GM12874 (cell line): ENCODE results near the gene ALX3.

Experiments
- TF ChIP-seq, protein P1 (sequence below): IDR thresholded peaks from 2 replicates; pipeline ENCODE4 v1.5.1; 2011; ENCODE audit warnings: low read depth, mild to moderate bottlenecking, control low read depth, low read length, moderate library complexity; ENCODE audit not compliant: insufficient read depth

ALX3 gene

DNA sequence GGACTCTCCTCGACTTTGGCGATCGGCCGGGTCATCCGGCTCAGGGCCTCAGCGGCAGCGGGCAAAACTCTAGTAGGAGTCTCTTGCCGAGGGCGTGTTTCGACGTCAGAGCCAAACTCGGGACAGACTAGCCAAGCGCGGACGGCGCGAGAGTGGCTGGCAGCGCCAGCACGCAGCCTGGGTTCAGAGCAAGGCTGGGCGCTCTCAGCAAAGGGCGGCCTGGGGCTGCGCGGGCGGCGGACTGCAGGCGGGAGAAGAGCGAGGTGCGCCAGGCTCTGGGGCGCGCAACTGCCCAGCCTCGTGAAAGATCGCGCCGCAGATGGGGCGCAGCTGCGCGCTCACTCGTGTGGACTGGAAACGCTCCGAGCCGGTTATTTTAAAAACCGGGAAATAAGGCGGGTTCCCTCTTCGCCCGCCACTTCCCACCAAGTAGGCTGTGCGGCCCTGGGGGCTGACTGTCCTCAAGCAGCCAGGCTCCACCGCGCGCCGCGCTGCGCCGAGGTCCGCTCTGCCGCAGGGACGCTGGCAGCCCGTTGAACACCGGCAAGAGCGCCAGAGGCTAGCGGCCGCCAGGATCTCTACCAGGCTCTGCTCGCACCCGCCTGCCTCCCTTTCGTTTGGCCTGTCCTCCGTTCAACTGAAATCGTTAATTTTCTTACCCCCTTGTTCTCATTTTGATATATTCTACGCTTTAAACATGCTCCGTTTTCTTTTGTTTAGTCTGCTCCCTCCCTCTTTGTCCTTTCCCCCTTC lies 2.4 kb downstream of the ALX3 start:
- TF ChIP-seq, protein P1, sequence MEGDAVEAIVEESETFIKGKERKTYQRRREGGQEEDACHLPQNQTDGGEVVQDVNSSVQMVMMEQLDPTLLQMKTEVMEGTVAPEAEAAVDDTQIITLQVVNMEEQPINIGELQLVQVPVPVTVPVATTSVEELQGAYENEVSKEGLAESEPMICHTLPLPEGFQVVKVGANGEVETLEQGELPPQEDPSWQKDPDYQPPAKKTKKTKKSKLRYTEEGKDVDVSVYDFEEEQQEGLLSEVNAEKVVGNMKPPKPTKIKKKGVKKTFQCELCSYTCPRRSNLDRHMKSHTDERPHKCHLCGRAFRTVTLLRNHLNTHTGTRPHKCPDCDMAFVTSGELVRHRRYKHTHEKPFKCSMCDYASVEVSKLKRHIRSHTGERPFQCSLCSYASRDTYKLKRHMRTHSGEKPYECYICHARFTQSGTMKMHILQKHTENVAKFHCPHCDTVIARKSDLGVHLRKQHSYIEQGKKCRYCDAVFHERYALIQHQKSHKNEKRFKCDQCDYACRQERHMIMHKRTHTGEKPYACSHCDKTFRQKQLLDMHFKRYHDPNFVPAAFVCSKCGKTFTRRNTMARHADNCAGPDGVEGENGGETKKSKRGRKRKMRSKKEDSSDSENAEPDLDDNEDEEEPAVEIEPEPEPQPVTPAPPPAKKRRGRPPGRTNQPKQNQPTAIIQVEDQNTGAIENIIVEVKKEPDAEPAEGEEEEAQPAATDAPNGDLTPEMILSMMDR, result no peak

GRCh38 chr1:110067479-110067892 lies 3.0 kb downstream of the ALX3 start:
- TF ChIP-seq, protein P1, result no peak

GRCh38 chr1:110065841-110066240 lies 4.6 kb downstream of the ALX3 start:
- TF ChIP-seq, protein P1, result no peak

GRCh38 chr1:110064576-110065337 lies 5.7 kb downstream of the ALX3 start:
- TF ChIP-seq, protein P1, result no peak

DNA sequence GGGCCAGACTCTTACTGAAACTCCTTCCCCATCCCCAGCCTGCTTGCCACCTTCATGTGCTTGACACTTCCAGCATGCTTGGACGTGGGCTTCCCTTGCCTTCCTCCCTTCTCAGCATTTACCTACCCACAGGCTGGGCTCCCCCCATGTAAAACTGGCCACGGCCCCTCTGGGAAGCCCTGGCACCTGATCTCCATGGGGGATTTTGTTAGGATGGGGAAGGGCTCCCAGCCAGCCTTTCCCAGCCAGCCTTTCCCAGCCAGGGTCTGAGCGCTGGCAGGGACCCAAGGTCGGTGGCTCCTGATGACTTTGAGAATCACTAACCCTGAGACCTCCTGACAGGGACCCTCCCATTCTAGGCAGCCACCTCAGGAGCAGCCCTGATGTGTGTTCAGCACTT lies 6.7 kb downstream of the ALX3 start:
- TF ChIP-seq, protein P1, result no peak

DNA sequence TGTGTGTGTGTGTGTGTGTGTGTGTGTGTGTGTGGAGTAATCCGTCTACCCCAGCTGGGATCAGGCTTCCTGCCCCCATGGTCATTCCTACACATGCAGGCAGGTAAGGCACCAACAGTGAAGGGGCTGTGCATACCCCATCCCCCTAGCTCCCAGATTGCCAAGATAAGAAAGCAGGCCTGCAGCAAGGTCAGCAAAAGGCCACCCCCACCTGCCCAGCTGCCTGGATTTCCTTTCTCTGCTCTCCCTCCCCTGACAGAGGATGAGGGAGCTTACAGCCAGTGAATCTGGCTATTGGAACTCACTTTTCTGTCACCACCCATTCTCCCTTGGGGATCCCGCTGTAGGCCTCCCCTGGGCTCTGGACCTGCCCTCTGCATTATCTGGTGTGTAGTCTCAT lies 7.9 kb downstream of the ALX3 start:
- TF ChIP-seq, protein P1, result no peak

GRCh38 chr1:110061341-110061740 lies 9.1 kb downstream of the ALX3 start:
- TF ChIP-seq, protein P1, result no peak
